ENCODE data around the gene EPS8L2. TPM values are rescaled to one million over a fixed set of nuclear protein-coding genes. Genes with fewer than 3 reads are reported as not detected.
"Not testable (repeated sequence)": the region's sequence is repeated elsewhere in the genome, so short reads cannot be mapped to it uniquely, and the experiment has no call there.

EPS8L2 gene
- total RNA-seq, 3 donors from 2014 or later, result 6.1 to 151 (median 115) TPM

DNA sequence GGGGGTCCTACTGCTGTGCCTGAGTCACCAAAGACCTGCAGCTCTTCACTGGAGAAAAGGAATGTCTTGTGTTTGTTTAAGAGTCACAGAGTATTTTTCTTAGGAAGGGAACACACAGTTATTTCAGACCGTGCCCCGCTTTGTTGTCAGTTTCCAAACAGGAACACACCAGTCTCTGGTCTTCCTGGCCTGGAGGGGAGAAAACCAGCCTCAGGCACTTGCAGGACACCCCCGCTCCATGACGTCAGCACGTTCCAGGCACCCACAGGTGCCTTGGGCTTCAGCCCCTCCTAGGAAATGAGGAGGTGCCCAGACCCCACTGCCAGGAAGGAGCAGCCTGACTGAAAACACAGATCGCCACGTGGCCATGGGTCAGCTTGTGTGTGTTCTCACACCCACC, 16.4 kb upstream of the EPS8L2 start:
- Histone ChIP-seq H3K4me3 (no peak overlapping the region), H3K36me3 (no peaks in the 10 kb centered on the region), H3K4me1 (peaks cover 8 to 17% of the 10 kb centered on the region in 2 donors), H3K27ac (peak overlapping the region in 1 of 2 donors; percentile 33), H3K27me3 (no peaks in the 10 kb centered on the region), H3K9me3 (no peaks in the 10 kb centered on the region)
- TF ChIP-seq POLR2A (IDR thresholded peaks at IDR 0.05), result no peak
- TF ChIP-seq, protein P1, sequence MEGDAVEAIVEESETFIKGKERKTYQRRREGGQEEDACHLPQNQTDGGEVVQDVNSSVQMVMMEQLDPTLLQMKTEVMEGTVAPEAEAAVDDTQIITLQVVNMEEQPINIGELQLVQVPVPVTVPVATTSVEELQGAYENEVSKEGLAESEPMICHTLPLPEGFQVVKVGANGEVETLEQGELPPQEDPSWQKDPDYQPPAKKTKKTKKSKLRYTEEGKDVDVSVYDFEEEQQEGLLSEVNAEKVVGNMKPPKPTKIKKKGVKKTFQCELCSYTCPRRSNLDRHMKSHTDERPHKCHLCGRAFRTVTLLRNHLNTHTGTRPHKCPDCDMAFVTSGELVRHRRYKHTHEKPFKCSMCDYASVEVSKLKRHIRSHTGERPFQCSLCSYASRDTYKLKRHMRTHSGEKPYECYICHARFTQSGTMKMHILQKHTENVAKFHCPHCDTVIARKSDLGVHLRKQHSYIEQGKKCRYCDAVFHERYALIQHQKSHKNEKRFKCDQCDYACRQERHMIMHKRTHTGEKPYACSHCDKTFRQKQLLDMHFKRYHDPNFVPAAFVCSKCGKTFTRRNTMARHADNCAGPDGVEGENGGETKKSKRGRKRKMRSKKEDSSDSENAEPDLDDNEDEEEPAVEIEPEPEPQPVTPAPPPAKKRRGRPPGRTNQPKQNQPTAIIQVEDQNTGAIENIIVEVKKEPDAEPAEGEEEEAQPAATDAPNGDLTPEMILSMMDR (IDR thresholded peaks at IDR 0.05), result no peak
- no peak for TF ChIP-seq POLR2AphosphoS5 (IDR thresholded peaks at IDR 0.05)
- intact Hi-C loops (cut with DNase I; ENCODE audit: low total_unique reads), result no loop called here
- DNase-seq (ENCODE audit: low spot score in 2 of 2), result no peak

DNA sequence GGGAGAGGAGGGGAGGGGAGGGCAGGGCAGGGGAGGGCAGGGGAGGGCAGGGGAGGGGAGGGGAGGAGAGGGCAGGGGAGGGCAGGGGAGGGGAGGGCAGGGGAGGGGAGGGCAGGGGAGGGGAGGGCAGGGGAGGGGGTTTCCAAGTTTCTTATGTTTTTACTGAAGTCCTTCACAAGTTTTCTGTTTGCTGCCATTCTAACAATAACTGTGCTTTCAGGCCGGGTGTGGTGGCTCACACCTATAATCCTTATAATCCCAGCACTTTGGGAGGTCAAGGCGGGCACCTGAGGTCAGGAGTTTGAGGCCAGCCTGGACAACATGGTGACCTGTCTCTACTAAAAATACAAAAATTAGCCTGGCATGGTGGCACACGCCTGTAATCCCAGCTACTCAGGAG, 15.8 kb upstream of the EPS8L2 start:
- H3K4me1 ChIP-seq, result peaks cover 8 to 17% of the 10 kb centered on the region in 2 donors
- DNase-seq (ENCODE audit: low spot score in 2 of 2); H3K36me3 ChIP-seq; H3K27me3 ChIP-seq; intact Hi-C loops (cut with DNase I; ENCODE audit: low total_unique reads); H3K4me3 ChIP-seq; H3K9me3 ChIP-seq; H3K27ac ChIP-seq: not testable (repeated sequence)

DNA sequence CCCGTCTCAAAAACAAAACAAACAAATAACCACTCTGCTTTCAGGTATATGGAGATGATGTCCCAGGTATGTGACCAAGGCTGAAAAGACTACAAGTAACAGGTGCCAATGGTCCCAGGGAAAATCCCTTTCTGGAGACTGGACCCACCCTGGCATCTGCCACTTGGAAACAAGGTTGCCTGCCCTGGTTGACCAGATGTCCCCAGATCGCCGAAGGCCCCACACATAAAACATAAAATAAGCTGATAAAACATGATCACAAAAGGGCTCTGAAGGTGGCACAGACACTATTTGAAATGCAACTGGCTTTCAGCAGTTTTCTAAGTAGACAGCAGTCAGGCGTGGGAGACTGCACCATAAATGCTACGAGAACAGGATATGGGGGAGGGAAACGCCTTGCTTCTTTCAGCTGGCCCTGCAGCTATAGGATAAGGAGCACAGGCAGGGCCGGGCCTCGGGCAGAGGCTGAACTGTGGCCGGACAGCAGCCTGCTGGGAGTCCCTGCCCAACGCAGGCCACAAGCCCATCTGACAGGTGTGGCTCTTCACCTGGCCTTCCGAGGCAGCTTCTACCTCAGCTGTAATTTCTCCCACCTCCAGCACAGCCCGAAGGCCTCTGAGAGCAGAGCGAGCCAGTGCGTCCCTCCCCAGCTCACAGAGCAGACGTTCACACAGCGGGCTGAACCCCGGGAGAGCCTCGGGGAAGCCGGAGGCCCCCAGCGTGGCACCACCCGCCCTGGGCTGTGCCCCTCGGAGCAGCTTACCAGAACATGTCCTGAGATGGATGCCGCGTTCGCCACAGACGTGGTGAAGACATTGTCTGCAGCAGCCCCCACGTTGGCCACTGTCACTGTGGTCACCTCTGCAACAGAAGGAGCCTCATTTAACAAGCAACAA, 15.0 kb upstream of the EPS8L2 start:
- no peaks in the 10 kb centered on the region for H3K9me3 ChIP-seq
- intact Hi-C loops (cut with DNase I; ENCODE audit: low total_unique reads), result no loop called here
- TF ChIP-seq, protein P1 (IDR thresholded peaks at IDR 0.05), result no peak
- peaks cover 8 to 17% of the 10 kb centered on the region in 2 donors for H3K4me1 ChIP-seq
- no peak overlapping the region for H3K4me3 ChIP-seq
- no peaks in the 10 kb centered on the region for H3K27me3 ChIP-seq
- H3K27ac ChIP-seq, result no peak overlapping the region
- DNase-seq (ENCODE audit: low spot score in 2 of 2), result no peak
- no peaks in the 10 kb centered on the region for H3K36me3 ChIP-seq

DNA sequence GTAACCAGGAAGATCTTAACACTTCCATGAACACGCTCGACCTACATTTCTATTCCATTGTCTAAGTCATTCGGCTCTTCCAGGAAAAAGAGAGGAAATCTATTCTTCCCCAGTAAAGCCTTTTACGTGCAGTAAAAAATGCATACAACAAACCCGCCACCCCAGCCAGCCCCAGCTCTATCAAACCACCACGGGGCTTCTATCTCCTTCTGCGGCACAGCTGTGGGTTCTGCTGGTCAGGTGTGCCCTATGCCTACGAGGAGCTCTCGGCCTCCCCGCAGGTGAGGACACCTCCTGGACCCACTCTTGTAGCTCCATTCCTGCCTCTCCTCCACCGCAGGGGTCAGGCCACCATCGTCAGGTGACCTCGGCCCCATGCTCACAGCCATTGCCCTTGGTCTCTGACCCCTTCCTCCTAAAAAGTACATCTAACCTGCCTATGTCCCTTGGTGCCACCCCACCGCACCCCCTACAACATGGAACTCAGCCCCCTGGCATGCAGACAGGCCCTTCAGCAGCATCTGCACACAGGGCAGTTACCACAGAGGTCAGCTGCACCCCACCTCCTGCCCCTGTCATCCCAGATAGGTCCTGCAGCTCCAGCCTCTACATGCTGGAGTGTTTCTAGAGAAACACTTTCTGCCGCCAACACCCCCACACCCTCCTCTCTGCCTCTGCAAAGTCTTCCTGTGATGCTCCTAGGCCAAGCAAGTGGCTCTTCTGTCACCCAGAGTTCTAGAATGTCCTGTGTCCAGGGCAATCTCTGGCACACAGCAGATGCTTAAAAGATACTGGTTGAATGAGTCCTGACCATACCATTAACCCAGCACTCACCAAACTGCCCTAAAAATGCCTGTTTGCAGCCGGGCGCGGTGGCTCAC, 14.1 kb upstream of the EPS8L2 start:
- TF ChIP-seq, protein P1 (IDR thresholded peaks at IDR 0.05), result no peak
- TF ChIP-seq POLR2AphosphoS5 (IDR thresholded peaks at IDR 0.05), result no peak
- TF ChIP-seq POLR2A (IDR thresholded peaks at IDR 0.05), result no peak
- H3K4me1 ChIP-seq, result peaks cover 8 to 17% of the 10 kb centered on the region in 2 donors

DNA sequence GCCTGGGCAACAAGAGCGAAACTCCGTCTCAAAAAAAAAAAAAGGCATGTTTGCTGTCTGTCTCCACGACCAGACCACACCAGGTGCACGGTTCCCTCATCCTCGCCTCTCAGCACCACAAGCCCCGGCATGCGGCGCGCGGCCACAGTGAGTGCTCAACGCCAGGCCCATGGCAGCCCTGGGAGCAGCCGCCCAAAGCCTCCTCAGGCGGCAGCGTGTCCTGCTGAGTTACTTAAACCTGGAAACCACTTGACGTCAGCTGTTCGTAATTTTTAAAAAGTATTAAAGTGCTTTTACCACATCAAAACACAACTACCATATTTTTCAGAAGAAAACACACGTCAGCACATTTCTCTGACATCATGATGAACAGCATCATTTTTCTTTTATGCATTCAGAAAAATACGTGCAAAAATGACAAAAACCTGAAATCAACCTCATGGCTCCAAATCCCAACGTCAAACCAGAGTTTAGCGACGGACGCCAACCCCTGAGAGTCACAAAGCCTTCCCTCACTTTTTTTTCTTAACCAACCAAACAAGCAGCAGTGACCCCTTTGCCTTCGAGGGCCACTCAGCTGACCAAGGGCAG, 13.1 kb upstream of the EPS8L2 start:
- DNase-seq (ENCODE audit: low spot score in 2 of 2), result no peak
- Histone ChIP-seq H3K27ac (peak overlapping the region; percentile 100), H3K4me3 (peak overlapping the region in 2 of 3 donors; percentile 89 to 90), H3K36me3 (no peaks in the 10 kb centered on the region), H3K27me3 (no peaks in the 10 kb centered on the region), H3K4me1 (peaks cover 12 to 25% of the 10 kb centered on the region in 2 donors), H3K9me3 (no peaks in the 10 kb centered on the region)
- intact Hi-C loops (cut with DNase I; ENCODE audit: low total_unique reads), result no loop called here
- no peak for TF ChIP-seq POLR2AphosphoS5 (IDR thresholded peaks at IDR 0.05)
- TF ChIP-seq, protein P1 (IDR thresholded peaks at IDR 0.05), result no peak
- no peak for TF ChIP-seq POLR2A (IDR thresholded peaks at IDR 0.05)

More for the DNA sequence above, 14.1 kb upstream of the EPS8L2 start:
- Histone ChIP-seq H3K9me3 (no peaks in the 10 kb centered on the region), H3K27me3 (no peaks in the 10 kb centered on the region), H3K36me3 (no peaks in the 10 kb centered on the region), H3K27ac (no peak overlapping the region), H3K4me3 (no peak overlapping the region)
- intact Hi-C loops (cut with DNase I; ENCODE audit: low total_unique reads), result no loop called here
- DNase-seq (ENCODE audit: low spot score in 2 of 2), result no peak
